WTC11 (cell line): ENCODE data around the gene ITGA2B. TPM values are rescaled to one million over a fixed set of nuclear protein-coding genes. Genes with fewer than 3 reads are reported as not detected.

Source experiments
- ATF1 ChIP-seq: sonication (generic); formaldehyde crosslinking; IDR thresholded peaks from 2 replicates; pipeline ENCODE4 v1.8.1; 2023; ENCODE audit warnings: mild to moderate bottlenecking, moderate library complexity, missing genetic modification reagents
- CREM ChIP-seq: sonication (generic); formaldehyde crosslinking; IDR thresholded peaks from 2 replicates; pipeline ENCODE4 v1.8.1; 2022; ENCODE audit warnings: mild to moderate bottlenecking, missing genetic modification reagents, moderate library complexity
- EMX1 ChIP-seq: fragments of 250-450 bp; sonication (Bioruptor Pico); IDR thresholded peaks from 2 replicates; pipeline ENCODE4 v1.8.0; 2021; ENCODE audit warnings: mild to moderate bottlenecking
- FOXJ3 ChIP-seq: sonication (generic); formaldehyde crosslinking; IDR thresholded peaks from 2 replicates; pipeline ENCODE4 v1.9.0; 2021; ENCODE audit warnings: missing genetic modification reagents, mild to moderate bottlenecking, borderline replicate concordance
- GABPB1 ChIP-seq: sonication (generic); formaldehyde crosslinking; IDR thresholded peaks from 2 replicates; pipeline ENCODE4 v1.8.1; 2023; ENCODE audit warnings: mild to moderate bottlenecking, missing genetic modification reagents
- GRHL2 ChIP-seq: fragments of 250-450 bp; sonication (Bioruptor Pico); IDR thresholded peaks from 2 replicates; pipeline ENCODE4 v1.8.0; 2022; ENCODE audit warnings: mild to moderate bottlenecking, moderate library complexity; ENCODE audit not compliant: insufficient replicate concordance, severe bottlenecking
- JAZF1 ChIP-seq: fragments of 250-450 bp; sonication (Bioruptor Pico); IDR thresholded peaks from 2 replicates; pipeline ENCODE4 v1.9.0; 2021; ENCODE audit warnings: moderate library complexity, mild to moderate bottlenecking, inconsistent platforms
- NR2C2 ChIP-seq: sonication (generic); formaldehyde crosslinking; IDR thresholded peaks from 2 replicates; pipeline ENCODE4 v1.8.0; 2022; ENCODE audit warnings: mild to moderate bottlenecking, missing genetic modification reagents
- SMAD3 ChIP-seq: sonication (generic); formaldehyde crosslinking; IDR thresholded peaks from 2 replicates; pipeline ENCODE4 v1.8.0; 2022; ENCODE audit warnings: missing genetic modification reagents, mild to moderate bottlenecking, borderline replicate concordance
- SMAD4 ChIP-seq: sonication (generic); formaldehyde crosslinking; IDR thresholded peaks from 2 replicates; pipeline ENCODE4 v1.8.0; 2022; ENCODE audit warnings: mild to moderate bottlenecking, missing genetic modification reagents
- SOX15 ChIP-seq: fragments of 250-450 bp; sonication (Bioruptor Pico); IDR thresholded peaks from 2 replicates; pipeline ENCODE4 v1.9.0; 2021; ENCODE audit warnings: mild to moderate bottlenecking
- TCF7 ChIP-seq: sonication (generic); formaldehyde crosslinking; IDR thresholded peaks from 2 replicates; pipeline ENCODE4 v1.8.0; 2022; ENCODE audit warnings: mild to moderate bottlenecking, low read depth, missing genetic modification reagents, moderate library complexity
- ZNF396 ChIP-seq: fragments of 250-450 bp; sonication (Bioruptor Pico); IDR thresholded peaks from 2 replicates; pipeline ENCODE4 v1.8.0; 2021; ENCODE audit warnings: mild to moderate bottlenecking, moderate library complexity, borderline replicate concordance
- ZNF423 ChIP-seq: fragments of 250-450 bp; sonication (Bioruptor Pico); IDR thresholded peaks from 2 replicates; pipeline ENCODE4 v2.1.2; 2022; ENCODE audit warnings: mild to moderate bottlenecking, moderate library complexity
- total RNA-seq: library from RNA; stranded (reverse); gene quantifications from 3 replicates; pipeline ENCODE4 v1.2.3, GENCODE V29; 2021
- TF ChIP-seq, protein P1 (sequence below): fragments of 250-450 bp; sonication (Bioruptor Pico); IDR thresholded peaks from 2 replicates; pipeline ENCODE4 v2.1.2; 2022; ENCODE audit warnings: mild to moderate bottlenecking, moderate library complexity
- TF ChIP-seq, protein P2 (sequence below): sonication (generic); formaldehyde crosslinking; IDR thresholded peaks from 2 replicates; pipeline ENCODE4 v1.8.1; 2023; ENCODE audit warnings: mild to moderate bottlenecking, missing genetic modification reagents, moderate library complexity
- TF ChIP-seq, protein P3 (sequence below): fragments of 250-450 bp; sonication (Bioruptor Pico); IDR thresholded peaks from 2 replicates; pipeline ENCODE4 v1.8.0; 2021; ENCODE audit warnings: mild to moderate bottlenecking
- TF ChIP-seq, protein P4 (sequence below): sonication (generic); formaldehyde crosslinking; conservative IDR thresholded peaks from 2 replicates; pipeline ENCODE4 v1.8.1; 2023; ENCODE audit warnings: mild to moderate bottlenecking, low read depth, missing genetic modification reagents, moderate library complexity
- TF ChIP-seq, protein P5 (sequence below): sonication (generic); formaldehyde crosslinking; IDR thresholded peaks from 2 replicates; pipeline ENCODE4 v1.8.0; 2023; ENCODE audit warnings: missing genetic modification reagents
- TF ChIP-seq, protein P6 (sequence below): sonication (generic); formaldehyde crosslinking; IDR thresholded peaks from 2 replicates; pipeline ENCODE4 v1.8.0; 2022; ENCODE audit warnings: missing genetic modification reagents
- TF ChIP-seq, protein P7 (sequence below): sonication (generic); formaldehyde crosslinking; IDR thresholded peaks from 2 replicates; pipeline ENCODE4 v1.8.0; 2022; ENCODE audit warnings: mild to moderate bottlenecking, missing genetic modification reagents
- TF ChIP-seq, protein P8 (sequence below): fragments of 250-450 bp; sonication (Bioruptor Pico); IDR thresholded peaks from 2 replicates; pipeline ENCODE4 v1.9.0; 2021; ENCODE audit warnings: mild to moderate bottlenecking
- TF ChIP-seq, protein P9 (sequence below): sonication (generic); formaldehyde crosslinking; IDR thresholded peaks from 2 replicates; pipeline ENCODE4 v1.8.1; 2022; ENCODE audit warnings: mild to moderate bottlenecking, missing genetic modification reagents, moderate library complexity, borderline replicate concordance

Gene ITGA2B
- total RNA-seq, 1 experiment from 2014 or later = 21.5 TPM

DNA sequence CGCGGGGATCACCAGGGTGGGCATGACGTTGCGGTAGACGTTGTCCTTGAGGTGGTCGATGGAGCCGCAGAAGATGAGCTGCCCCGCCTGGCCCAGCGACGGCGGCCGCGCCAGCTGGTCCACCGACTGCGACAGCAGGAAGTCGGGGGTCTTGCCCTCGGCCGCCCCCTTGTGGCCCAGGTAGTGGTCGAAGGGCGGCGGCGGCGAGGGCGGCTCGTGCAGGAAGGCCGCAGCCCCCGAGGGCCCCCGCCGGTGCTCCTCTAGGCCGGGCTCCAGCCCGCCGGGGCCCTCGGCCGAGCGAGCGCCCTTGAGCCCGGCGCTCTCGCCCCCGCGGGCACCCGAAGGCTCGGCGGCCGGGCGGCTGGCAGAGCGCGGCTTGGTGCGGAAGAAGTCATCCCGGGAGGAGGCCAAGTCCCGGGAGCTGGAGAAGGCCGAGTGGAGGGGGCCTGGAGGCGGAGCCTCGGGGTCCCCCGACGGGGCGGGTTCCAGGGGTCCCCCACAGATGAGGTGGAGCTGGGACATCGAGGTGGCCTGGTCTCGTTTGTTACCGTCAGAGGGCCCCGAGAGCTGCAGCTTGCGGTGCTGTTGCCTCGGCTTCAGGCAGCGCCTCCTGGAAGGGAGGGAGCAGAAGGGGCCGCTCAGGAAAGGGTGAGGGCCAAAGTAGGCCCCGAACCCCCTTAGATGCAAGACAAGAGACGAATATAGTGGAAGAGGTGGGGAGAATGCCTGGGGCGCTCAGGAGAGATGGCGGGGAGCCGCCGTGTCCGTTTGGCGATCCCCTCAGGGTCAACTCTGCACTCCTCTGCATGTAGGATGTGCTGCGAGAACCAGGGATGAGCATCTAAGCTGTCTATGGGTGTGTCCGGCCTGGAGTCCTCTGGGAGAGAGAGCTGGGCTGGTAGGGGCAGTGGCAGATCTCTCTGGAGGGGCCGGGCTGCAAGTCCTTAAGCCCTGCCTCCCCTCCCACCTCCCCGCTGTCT, 34.6 kb downstream of the ITGA2B start (continued):
- TF ChIP-seq, protein P1, sequence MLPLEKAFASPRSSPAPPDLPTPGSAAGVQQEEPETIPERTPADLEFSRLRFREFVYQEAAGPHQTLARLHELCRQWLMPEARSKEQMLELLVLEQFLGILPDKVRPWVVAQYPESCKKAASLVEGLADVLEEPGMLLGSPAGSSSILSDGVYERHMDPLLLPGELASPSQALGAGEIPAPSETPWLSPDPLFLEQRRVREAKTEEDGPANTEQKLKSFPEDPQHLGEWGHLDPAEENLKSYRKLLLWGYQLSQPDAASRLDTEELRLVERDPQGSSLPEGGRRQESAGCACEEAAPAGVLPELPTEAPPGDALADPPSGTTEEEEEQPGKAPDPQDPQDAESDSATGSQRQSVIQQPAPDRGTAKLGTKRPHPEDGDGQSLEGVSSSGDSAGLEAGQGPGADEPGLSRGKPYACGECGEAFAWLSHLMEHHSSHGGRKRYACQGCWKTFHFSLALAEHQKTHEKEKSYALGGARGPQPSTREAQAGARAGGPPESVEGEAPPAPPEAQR (CRISPR knock-in tag) = no peak
- TF ChIP-seq SOX15 (CRISPR knock-in tag) (no peak), CREM (CRISPR knock-in tag) (no peak), GRHL2 (CRISPR knock-in tag) (no peak), ATF1 (CRISPR knock-in tag) (no peak), SMAD4 (no peak), JAZF1 (no peak), ZNF423 (CRISPR knock-in tag) (no peak), SMAD3 (CRISPR knock-in tag) (no peak), EMX1 (CRISPR knock-in tag) (no peak), FOXJ3 (no peak), GABPB1 (CRISPR knock-in tag) (peak; percentile 29; the same call in 1 of the 2 replicates), TCF7 (CRISPR knock-in tag) (no peak), ZNF396 (CRISPR knock-in tag) (no peak), NR2C2 (CRISPR knock-in tag) (no peak)
- TF ChIP-seq, protein P2, sequence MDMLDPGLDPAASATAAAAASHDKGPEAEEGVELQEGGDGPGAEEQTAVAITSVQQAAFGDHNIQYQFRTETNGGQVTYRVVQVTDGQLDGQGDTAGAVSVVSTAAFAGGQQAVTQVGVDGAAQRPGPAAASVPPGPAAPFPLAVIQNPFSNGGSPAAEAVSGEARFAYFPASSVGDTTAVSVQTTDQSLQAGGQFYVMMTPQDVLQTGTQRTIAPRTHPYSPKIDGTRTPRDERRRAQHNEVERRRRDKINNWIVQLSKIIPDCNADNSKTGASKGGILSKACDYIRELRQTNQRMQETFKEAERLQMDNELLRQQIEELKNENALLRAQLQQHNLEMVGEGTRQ (CRISPR knock-in tag) = peak; percentile 44; the same call in 1 of the 2 replicates
- TF ChIP-seq, protein P3, sequence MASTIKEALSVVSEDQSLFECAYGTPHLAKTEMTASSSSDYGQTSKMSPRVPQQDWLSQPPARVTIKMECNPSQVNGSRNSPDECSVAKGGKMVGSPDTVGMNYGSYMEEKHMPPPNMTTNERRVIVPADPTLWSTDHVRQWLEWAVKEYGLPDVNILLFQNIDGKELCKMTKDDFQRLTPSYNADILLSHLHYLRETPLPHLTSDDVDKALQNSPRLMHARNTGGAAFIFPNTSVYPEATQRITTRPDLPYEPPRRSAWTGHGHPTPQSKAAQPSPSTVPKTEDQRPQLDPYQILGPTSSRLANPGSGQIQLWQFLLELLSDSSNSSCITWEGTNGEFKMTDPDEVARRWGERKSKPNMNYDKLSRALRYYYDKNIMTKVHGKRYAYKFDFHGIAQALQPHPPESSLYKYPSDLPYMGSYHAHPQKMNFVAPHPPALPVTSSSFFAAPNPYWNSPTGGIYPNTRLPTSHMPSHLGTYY = no peak
- TF ChIP-seq, protein P4, sequence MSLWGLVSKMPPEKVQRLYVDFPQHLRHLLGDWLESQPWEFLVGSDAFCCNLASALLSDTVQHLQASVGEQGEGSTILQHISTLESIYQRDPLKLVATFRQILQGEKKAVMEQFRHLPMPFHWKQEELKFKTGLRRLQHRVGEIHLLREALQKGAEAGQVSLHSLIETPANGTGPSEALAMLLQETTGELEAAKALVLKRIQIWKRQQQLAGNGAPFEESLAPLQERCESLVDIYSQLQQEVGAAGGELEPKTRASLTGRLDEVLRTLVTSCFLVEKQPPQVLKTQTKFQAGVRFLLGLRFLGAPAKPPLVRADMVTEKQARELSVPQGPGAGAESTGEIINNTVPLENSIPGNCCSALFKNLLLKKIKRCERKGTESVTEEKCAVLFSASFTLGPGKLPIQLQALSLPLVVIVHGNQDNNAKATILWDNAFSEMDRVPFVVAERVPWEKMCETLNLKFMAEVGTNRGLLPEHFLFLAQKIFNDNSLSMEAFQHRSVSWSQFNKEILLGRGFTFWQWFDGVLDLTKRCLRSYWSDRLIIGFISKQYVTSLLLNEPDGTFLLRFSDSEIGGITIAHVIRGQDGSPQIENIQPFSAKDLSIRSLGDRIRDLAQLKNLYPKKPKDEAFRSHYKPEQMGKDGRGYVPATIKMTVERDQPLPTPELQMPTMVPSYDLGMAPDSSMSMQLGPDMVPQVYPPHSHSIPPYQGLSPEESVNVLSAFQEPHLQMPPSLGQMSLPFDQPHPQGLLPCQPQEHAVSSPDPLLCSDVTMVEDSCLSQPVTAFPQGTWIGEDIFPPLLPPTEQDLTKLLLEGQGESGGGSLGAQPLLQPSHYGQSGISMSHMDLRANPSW = no peak
- TF ChIP-seq, protein P5, sequence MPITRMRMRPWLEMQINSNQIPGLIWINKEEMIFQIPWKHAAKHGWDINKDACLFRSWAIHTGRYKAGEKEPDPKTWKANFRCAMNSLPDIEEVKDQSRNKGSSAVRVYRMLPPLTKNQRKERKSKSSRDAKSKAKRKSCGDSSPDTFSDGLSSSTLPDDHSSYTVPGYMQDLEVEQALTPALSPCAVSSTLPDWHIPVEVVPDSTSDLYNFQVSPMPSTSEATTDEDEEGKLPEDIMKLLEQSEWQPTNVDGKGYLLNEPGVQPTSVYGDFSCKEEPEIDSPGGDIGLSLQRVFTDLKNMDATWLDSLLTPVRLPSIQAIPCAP (CRISPR knock-in tag) = no peak
- TF ChIP-seq, protein P6, sequence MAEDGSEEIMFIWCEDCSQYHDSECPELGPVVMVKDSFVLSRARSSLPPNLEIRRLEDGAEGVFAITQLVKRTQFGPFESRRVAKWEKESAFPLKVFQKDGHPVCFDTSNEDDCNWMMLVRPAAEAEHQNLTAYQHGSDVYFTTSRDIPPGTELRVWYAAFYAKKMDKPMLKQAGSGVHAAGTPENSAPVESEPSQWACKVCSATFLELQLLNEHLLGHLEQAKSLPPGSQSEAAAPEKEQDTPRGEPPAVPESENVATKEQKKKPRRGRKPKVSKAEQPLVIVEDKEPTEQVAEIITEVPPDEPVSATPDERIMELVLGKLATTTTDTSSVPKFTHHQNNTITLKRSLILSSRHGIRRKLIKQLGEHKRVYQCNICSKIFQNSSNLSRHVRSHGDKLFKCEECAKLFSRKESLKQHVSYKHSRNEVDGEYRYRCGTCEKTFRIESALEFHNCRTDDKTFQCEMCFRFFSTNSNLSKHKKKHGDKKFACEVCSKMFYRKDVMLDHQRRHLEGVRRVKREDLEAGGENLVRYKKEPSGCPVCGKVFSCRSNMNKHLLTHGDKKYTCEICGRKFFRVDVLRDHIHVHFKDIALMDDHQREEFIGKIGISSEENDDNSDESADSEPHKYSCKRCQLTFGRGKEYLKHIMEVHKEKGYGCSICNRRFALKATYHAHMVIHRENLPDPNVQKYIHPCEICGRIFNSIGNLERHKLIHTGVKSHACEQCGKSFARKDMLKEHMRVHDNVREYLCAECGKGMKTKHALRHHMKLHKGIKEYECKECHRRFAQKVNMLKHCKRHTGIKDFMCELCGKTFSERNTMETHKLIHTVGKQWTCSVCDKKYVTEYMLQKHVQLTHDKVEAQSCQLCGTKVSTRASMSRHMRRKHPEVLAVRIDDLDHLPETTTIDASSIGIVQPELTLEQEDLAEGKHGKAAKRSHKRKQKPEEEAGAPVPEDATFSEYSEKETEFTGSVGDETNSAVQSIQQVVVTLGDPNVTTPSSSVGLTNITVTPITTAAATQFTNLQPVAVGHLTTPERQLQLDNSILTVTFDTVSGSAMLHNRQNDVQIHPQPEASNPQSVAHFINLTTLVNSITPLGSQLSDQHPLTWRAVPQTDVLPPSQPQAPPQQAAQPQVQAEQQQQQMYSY (CRISPR knock-in tag) = no peak
- TF ChIP-seq, protein P7, sequence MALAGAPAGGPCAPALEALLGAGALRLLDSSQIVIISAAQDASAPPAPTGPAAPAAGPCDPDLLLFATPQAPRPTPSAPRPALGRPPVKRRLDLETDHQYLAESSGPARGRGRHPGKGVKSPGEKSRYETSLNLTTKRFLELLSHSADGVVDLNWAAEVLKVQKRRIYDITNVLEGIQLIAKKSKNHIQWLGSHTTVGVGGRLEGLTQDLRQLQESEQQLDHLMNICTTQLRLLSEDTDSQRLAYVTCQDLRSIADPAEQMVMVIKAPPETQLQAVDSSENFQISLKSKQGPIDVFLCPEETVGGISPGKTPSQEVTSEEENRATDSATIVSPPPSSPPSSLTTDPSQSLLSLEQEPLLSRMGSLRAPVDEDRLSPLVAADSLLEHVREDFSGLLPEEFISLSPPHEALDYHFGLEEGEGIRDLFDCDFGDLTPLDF (CRISPR knock-in tag) = no peak
- TF ChIP-seq, protein P8, sequence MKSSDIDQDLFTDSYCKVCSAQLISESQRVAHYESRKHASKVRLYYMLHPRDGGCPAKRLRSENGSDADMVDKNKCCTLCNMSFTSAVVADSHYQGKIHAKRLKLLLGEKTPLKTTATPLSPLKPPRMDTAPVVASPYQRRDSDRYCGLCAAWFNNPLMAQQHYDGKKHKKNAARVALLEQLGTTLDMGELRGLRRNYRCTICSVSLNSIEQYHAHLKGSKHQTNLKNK (CRISPR knock-in tag) = no peak
- TF ChIP-seq, protein P9, sequence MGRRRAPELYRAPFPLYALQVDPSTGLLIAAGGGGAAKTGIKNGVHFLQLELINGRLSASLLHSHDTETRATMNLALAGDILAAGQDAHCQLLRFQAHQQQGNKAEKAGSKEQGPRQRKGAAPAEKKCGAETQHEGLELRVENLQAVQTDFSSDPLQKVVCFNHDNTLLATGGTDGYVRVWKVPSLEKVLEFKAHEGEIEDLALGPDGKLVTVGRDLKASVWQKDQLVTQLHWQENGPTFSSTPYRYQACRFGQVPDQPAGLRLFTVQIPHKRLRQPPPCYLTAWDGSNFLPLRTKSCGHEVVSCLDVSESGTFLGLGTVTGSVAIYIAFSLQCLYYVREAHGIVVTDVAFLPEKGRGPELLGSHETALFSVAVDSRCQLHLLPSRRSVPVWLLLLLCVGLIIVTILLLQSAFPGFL = no peak
